NK-92 treated with Interleukin-12 subunit alpha and Interleukin-12 subunit beta, amount 100 ng/mL, for 24 hours (cell line): ENCODE data around the gene TAS1R2.
"Not testable (repeated sequence)": the region's sequence is repeated elsewhere in the genome, so short reads cannot be mapped to it uniquely, and the experiment has no call there.

Experiments
- DNase-seq: peaks from one replicate; lab custom pipeline; 2025; lab: John Stamatoyannopoulos, UW

TAS1R2 gene

GRCh38 chr1:18883636-18884418, 24.4 kb upstream of the TAS1R2 start:
- peak; percentile 42 for DNase-seq

DNA sequence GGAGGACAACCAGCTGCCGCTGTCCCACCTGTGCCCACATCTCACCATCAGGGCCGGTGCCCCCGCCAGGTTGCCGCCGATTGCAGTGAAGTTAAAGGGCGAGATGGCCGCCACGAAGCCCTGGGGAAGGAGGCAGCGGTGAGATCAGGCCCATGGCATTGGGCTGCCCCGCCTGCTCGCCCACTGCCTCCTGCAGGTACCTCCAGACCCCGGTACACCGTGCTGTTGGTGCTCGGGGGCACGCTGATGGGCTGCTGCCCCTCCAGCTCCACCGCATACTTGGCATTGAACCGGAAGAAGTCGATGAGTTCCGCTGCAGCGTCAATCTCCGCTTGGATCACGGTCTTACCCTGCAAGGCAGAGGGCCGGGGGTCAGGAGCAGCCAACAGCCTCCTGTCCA, 23.6 kb upstream of the TAS1R2 start:
- no peak for DNase-seq

- no peak for DNase-seq
Measured at GRCh38 chr1:18882486-18882885, 23.0 kb upstream of the TAS1R2 start.

GRCh38 chr1:18881642-18882431, 22.4 kb upstream of the TAS1R2 start:
- DNase-seq: no peak

GRCh38 chr1:18881164-18881563, 21.7 kb upstream of the TAS1R2 start:
- no peak for DNase-seq

DNA sequence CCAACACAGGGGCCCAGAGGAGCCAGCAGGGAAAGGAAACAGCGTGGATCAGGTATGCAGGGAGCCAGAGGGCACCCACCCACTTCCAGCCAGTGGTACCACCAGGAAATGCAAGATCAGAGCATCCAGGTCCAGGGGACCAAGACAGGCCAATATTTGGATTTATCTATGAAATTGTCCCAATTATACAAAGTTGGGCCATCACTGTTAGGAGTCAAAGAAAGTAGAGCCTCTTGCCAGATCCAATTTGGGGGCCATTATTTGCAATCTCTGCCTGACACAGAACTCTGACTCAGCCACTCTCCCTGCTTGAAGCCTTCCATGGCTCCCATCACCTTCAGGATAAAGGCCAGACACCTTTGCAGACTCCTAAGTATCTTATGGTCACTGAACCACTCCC, 21.1 kb upstream of the TAS1R2 start:
- DNase-seq: no peak

DNA sequence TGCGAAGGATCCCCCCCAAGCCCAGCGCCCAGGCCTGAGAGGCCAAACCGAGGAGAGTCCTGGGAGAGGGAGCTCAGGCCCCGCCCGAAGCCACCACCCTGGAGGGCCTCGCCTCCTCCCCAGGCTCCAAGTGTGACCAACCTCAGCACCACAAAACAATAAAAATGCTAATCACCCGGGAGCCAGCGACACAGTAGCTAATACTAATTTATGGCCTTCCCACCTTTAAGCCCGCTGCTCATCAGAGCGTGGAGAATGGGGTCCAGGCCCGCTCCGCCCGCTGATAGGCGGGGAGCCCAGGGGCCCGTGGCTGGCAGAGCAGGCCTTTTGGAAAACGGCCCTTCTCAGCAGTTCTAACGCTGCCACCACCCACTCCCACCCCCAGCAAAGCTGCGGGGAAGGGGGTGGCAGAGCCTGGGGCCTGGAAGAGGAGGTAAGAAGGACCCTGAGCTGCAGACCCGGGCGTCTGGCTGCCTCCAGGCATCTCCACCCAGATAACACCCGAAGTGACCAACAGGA, 20.4 kb upstream of the TAS1R2 start:
- no peak for DNase-seq

- no peak for DNase-seq
Measured at GRCh38 chr1:18879215-18879790, 19.8 kb upstream of the TAS1R2 start.

DNA sequence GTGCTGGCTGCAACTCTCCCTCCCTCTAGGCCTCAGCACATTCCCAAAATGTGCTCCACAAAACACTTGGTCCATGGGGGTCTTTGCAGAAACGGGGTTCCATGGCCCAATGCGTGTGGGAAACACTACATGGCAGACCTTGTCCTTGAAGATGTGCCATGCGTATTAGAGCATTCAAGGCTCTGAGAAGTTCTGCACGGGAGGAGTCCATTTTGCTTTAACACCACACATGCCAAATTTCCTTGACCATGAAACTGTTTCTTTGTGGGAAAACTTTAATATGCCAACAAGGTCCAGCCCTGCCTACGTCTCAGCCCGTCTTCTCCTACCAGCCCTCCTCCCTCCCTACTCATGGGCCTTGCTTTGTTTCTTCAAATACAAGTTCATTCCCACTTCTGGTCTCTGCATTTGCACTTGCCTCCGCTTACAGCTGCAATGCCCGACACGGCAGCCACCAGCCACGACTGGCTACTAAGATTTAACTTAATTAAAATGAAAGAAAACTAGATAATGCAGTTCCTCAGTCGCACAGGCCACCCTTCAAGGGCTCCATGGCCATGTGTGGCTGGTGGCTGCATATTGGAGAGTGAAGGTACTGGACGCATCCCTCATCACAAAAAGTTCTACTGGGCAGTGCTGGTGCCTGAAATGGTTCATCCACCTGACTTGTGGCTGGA, 19.2 kb upstream of the TAS1R2 start:
- no peak for DNase-seq

- DNase-seq: no peak
Measured at GRCh38 chr1:18877282-18877681, 17.8 kb upstream of the TAS1R2 start.

DNA sequence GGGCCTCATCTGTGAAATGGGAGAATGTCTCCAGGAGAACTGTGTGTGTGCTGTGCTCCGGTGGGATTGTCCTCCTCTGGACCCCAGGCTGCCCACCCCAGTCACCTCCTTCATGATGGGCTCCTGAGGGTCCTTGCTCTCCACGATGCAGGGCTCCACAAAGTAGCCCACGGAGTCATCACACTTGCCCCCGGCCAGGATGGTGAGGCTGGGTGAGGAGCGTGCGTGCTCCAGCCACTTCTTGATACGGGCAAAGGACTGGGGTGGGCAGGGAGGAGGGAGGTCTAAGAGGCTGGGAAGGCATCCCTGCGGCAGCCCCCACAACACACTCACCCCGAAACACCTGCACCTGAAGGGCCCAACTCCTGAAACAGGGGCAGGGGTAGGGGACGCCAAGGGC, 16.8 kb upstream of the TAS1R2 start:
- DNase-seq: no peak

GRCh38 chr1:18875796-18876128, 16.3 kb upstream of the TAS1R2 start:
- no peak for DNase-seq

GRCh38 chr1:18875107-18875795, 15.8 kb upstream of the TAS1R2 start:
- DNase-seq: peak; percentile 19

GRCh38 chr1:18874600-18874999, 15.1 kb upstream of the TAS1R2 start:
- no peak for DNase-seq

- DNase-seq: no peak
Measured at GRCh38 chr1:18874036-18874435, 14.6 kb upstream of the TAS1R2 start.

DNA sequence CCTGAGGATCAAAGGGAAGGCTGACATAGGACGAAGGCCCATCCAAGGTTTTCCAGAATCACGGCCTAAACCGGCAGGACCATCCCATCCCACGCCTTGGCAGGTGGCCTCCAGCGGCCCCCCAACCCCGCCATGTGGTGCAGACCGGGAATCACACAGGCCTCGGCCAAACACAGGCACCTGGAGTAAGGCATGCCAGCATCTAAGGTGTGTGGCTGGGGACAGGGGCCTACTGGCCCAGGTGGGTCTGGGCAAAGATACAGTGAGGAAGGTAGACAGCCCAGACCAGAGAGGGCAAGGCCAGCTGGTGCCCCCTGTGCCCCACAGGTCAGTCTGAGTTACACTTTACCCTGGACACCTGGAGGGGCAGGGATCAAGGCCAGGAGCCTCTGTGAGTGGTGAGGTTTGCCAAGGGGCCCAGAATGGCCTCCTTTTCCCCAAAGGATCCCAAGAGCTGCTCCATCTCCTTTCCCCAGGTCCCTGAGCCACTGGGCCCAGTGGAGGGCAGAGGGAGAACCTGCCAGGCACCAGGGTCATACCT, 12.7 kb upstream of the TAS1R2 start:
- DNase-seq: no peak

DNA sequence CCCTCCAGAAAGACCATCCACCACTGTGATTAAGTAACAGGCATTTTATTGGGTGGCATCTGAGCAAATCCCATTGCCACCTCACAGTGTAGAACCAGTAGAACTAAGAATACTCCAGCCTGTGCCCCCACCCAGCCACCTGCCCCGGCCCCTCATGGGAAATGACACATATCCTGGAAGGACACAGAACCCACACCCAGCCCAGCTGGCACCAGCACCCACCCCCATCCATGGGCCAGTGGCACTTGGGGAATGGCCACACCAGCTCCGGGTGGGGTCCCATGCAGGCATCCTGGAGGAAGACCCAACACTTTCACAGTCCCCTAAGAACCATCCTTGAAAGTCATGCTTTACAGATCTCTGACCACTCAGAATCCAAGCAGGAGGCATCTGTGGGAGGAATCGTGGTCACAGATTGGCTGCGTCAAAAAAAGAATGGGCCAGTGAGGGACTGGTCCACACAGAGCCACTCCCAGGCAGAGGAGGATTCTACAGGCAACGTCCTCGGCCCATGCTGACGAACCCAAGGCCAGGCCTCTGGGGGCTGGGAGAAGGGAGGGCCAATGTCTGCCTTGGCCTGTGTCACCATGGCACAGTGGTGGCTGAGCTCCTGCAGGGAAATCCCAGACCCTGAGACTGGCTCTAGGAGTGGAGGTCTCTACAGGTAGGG, 12.1 kb upstream of the TAS1R2 start:
- DNase-seq: no peak

DNA sequence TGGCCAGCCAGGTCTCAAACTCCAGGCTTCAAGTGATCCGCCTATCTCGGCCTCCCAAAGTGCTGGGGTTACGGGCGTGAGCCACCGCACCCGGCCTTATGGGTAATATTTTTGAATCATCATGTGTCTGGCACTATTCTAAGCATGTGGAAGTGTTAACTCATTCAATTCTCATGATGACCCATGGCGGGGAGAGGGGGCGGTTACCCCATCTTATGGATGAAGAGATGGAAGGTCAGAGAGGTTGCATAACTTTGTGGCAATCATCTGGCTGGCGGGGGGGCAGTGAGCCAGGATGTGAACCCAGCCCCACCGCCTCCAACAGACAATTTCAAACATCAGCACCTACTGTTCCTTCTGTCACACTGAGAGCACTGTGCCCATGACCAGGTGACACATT, 11.5 kb upstream of the TAS1R2 start:
- no peak for DNase-seq

- DNase-seq: not testable (repeated sequence)
Measured at GRCh38 chr1:18870595-18870865, 11.1 kb upstream of the TAS1R2 start.

DNA sequence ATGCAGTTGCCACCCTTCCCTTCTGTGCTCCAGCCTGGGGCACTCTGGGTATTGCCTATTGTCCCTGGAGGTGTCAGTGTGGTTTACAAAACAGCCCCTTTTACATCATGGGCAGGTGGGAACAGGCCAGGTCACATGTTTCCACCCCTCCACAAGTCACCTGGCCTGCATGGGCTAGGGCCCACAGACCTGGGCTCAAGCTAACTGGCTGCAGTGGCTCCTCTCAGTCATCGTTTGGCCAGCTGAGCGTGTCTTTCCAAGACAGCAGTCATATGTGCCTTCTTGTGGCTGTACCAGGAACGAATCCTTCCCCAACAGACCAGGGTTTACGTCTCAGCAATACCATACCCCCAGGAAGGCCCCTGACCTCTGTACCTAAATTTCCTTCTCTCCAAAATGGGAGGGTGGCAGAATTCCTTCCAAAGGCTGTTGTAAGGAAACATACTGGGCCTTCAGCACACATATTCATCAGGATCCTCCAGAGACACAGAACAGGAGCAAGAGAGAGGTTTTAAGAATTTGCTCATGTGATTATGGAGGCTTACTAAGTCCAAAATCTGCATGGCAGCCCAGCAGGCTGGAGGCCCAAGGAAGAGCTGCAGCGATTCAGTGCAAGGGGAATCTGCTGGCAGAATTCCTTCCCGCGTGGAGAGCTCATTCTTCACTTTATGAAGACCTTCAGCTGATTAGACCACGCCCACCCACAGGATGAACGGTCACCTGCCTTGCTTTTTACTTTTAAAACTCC, 10.6 kb upstream of the TAS1R2 start:
- DNase-seq: no peak
